Right atrium auricular region (tissue), 2 donors: Measurements from ENCODE around the gene SUCLA2. TPM values are rescaled to one million over a fixed set of nuclear protein-coding genes. Genes with fewer than 3 reads are reported as not detected.

Source experiments
- DNase-seq: peaks from one replicate; pipeline ENCODE4 v3.0.0-alpha.2; 2019; ENCODE audit warnings: low spot score
- H3K27ac ChIP-seq, 2 donors: fragments of 200-600 bp; sonication (generic); 1 replicate in 1 of 2; 2 replicates in 1 of 2; pipeline ENCODE4 v1.5.1; 2016 to 2019
- H3K27me3 ChIP-seq, 2 donors: fragments of 200-600 bp; sonication (generic); one replicate each; pipeline versions ENCODE4 v1.5.1 to v1.6.0; 2017 to 2019
- H3K36me3 ChIP-seq: fragments of 200-600 bp; sonication (generic); one replicate; pipeline ENCODE4 v1.5.1; 2016
- H3K4me1 ChIP-seq, 2 donors: fragments of 200-600 bp; sonication (generic); one replicate each; pipeline versions ENCODE4 v1.5.1 to v1.6.0; 2017 to 2019
- H3K4me3 ChIP-seq, 2 donors: fragments of 200-600 bp; sonication (generic); 1 replicate in 1 of 2; 2 replicates in 1 of 2; pipeline ENCODE4 v1.5.1; 2017 to 2019; ENCODE audit warnings: mild to moderate bottlenecking in 1 of 2, moderate library complexity in 1 of 2
- H3K9me3 ChIP-seq, 2 donors: fragments of 200-600 bp; sonication (generic); one replicate each; pipeline ENCODE4 v1.5.1; 2019
- CTCF ChIP-seq, 2 donors: fragments of 200-600 bp; sonication (generic); IDR thresholded peaks; one replicate each; pipeline ENCODE4 v1.5.1; 2019; ENCODE audit warnings: antibody characterized with exemption in 2 of 2
- total RNA-seq, 2 donors: library from RNA; depleted of rRNA; stranded (reverse); fragments of >200 nt; gene quantifications; one replicate each; pipeline ENCODE4 v1.1.0, GENCODE V29; 2016

Gene SUCLA2
- total RNA-seq, 2 donors from 2014 or later, result 50.3 to 98.3 TPM

DNA sequence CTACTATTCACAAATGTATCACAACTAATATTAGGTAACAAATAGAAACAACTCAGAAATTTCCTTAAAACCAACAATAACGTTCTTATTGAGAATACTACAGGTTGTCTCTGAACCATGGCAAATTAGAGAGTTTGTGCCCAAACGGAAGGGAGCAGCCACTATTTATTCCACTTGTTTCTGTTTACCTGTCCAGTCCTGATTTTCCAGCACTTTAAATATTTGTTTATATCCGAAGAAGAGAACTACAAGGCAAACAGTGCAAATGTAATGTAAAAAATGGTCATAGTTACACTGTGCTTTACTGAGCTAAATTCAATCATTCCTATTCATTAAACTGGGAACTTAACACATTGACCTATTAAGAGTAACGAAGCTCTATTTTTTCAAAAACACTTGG lies 9.2 kb downstream of the SUCLA2 start:
- DNase-seq, result no peak
- H3K36me3 ChIP-seq, result peaks cover 25% of the 10 kb centered on the region
- no peak for TF ChIP-seq CTCF (IDR thresholded peaks at IDR 0.05)
- no peak overlapping the region for H3K4me3 ChIP-seq
- H3K4me1 ChIP-seq, result peaks cover 0 to 13% of the 10 kb centered on the region in 2 donors
- H3K27me3 ChIP-seq, result no peaks in the 10 kb centered on the region
- no peaks in the 10 kb centered on the region for H3K9me3 ChIP-seq
- H3K27ac ChIP-seq, result no peak overlapping the region

GRCh38 chr13:47990920-47991466 lies 10.1 kb downstream of the SUCLA2 start:
- TF ChIP-seq CTCF (IDR thresholded peaks at IDR 0.05), result no peak
- no peak for DNase-seq
- peaks cover 0 to 12% of the 10 kb centered on the region in 2 donors for H3K4me1 ChIP-seq
- H3K4me3 ChIP-seq, result no peak overlapping the region
- H3K27me3 ChIP-seq, result no peaks in the 10 kb centered on the region
- H3K27ac ChIP-seq, result no peak overlapping the region
- peaks cover 29% of the 10 kb centered on the region for H3K36me3 ChIP-seq
- H3K9me3 ChIP-seq, result no peaks in the 10 kb centered on the region

DNA sequence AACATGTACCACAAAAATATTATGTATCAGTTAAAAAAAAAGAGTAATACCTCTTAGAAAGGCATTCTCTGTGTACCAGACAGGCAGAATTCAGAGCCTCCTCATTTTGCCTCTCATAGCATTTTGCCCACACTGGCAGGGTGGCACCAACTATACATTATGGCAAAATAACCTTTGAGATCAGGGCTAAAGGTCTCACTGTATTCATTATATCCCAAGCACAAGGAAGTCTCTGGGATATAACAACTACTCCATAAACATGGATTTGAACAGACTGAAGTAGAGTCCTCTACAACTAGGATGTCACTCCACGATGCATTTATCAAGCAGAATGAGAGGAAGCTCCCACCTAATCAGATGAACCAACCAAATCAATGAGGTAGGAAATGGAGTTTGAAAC lies 10.6 kb downstream of the SUCLA2 start:
- Histone ChIP-seq H3K27ac (no peak overlapping the region), H3K36me3 (peaks cover 32% of the 10 kb centered on the region), H3K9me3 (no peaks in the 10 kb centered on the region), H3K4me1 (peaks cover 0 to 12% of the 10 kb centered on the region in 2 donors), H3K27me3 (no peaks in the 10 kb centered on the region), H3K4me3 (no peak overlapping the region)
- DNase-seq, result no peak
- TF ChIP-seq CTCF (IDR thresholded peaks at IDR 0.05), result no peak

GRCh38 chr13:47983070-47983469 lies 18.0 kb downstream of the SUCLA2 start:
- H3K4me1 ChIP-seq, result no peaks in the 10 kb centered on the region
- H3K9me3 ChIP-seq, result peaks cover 0 to 2% of the 10 kb centered on the region in 2 donors
- H3K36me3 ChIP-seq, result peaks cover 15% of the 10 kb centered on the region
- no peaks in the 10 kb centered on the region for H3K27me3 ChIP-seq
- no peak for TF ChIP-seq CTCF (IDR thresholded peaks at IDR 0.05)
- no peak overlapping the region for H3K27ac ChIP-seq
- H3K4me3 ChIP-seq, result no peak overlapping the region
- DNase-seq, result no peak

- Histone ChIP-seq H3K36me3 (peaks cover 17% of the 10 kb centered on the region), H3K27ac (no peak overlapping the region), H3K9me3 (peaks cover 0 to 11% of the 10 kb centered on the region in 2 donors), H3K27me3 (no peaks in the 10 kb centered on the region), H3K4me1 (no peaks in the 10 kb centered on the region), H3K4me3 (no peak overlapping the region)
- no peak for TF ChIP-seq CTCF (IDR thresholded peaks at IDR 0.05)
- no peak for DNase-seq
Measured at GRCh38 chr13:47976325-47976724, 24.7 kb downstream of the SUCLA2 start.

- H3K4me3 ChIP-seq, result no peak overlapping the region
- TF ChIP-seq CTCF (IDR thresholded peaks at IDR 0.05), result no peak
- no peak for DNase-seq
- H3K4me1 ChIP-seq, result no peaks in the 10 kb centered on the region
- no peak overlapping the region for H3K27ac ChIP-seq
- H3K36me3 ChIP-seq, result peaks cover 54% of the 10 kb centered on the region
- no peaks in the 10 kb centered on the region for H3K9me3 ChIP-seq
- no peaks in the 10 kb centered on the region for H3K27me3 ChIP-seq
Measured at GRCh38 chr13:47964863-47965262, 36.2 kb downstream of the SUCLA2 start.
